Esophagus muscularis mucosa (tissue), 4 donors: ENCODE data around the gene PLIN5. TPM values are rescaled to one million over a fixed set of nuclear protein-coding genes. Genes with fewer than 3 reads are reported as not detected.

ENCODE experiments used
- DNase-seq: peaks from one replicate; pipeline ENCODE4 v3.0.0-alpha.2; 2017; ENCODE audit errors: extremely low spot score
- H3K27ac ChIP-seq, 4 donors: fragments of 200-600 bp; sonication (generic); replicated peaks in 1 of 4; 1 replicate in 3 of 4; 2 replicates in 1 of 4; pipeline ENCODE4 v1.5.1; 2016 to 2019; ENCODE audit warnings: mild to moderate bottlenecking in 1 of 4
- H3K27me3 ChIP-seq, 4 donors: fragments of 200-600 bp; sonication (generic); one replicate each; pipeline versions ENCODE4 v1.5.1 to v1.6.0; 2016 to 2019
- H3K36me3 ChIP-seq, 4 donors: fragments of 200-600 bp; sonication (generic); one replicate each; pipeline ENCODE4 v1.5.1; 2016 to 2019
- H3K4me1 ChIP-seq, 4 donors: fragments of 200-600 bp; sonication (generic); one replicate each; pipeline ENCODE4 v1.5.1; 2016 to 2019
- H3K4me3 ChIP-seq, 4 donors: fragments of 200-600 bp; sonication (generic); 1 replicate in 2 of 4; 2 replicates in 2 of 4; pipeline ENCODE4 v1.5.1; 2016 to 2019; ENCODE audit warnings: mild to moderate bottlenecking in 4 of 4, moderate library complexity in 1 of 4
- H3K9me3 ChIP-seq, 4 donors: fragments of 200-600 bp; sonication (generic); 1 replicate in 3 of 4; 2 replicates in 1 of 4; pipeline ENCODE4 v1.5.1; 2016 to 2019
- EP300 ChIP-seq: sonication (generic); formaldehyde crosslinking; IDR thresholded peaks from one replicate; pipeline ENCODE4 v1.6.1; 2017; ENCODE audit warnings: antibody characterized with exemption
- POLR2A ChIP-seq: fragments of 450-650 bp; IDR thresholded peaks from one replicate; pipeline ENCODE4 v1.6.1; 2017; ENCODE audit warnings: antibody characterized with exemption, moderate library complexity, mild to moderate bottlenecking, low read depth
- POLR2AphosphoS5 ChIP-seq, 2 donors: sonication (generic); formaldehyde crosslinking; IDR thresholded peaks; one replicate each; pipeline ENCODE4 v1.6.1; 2017; ENCODE audit warnings: antibody characterized with exemption in 2 of 2
- WGBS: methylation state at CpG from one replicate; pipeline ENCODE4 v1.1.5; 2018; 5-methylcytosine and 5-hydroxymethylcytosine counted together
- intact Hi-C: fragments of 100-400 bp; cut with DNase I; formaldehyde crosslinking; loops from one replicate; pipeline ENCODE4 v1.15.1; 2023
- total RNA-seq, 4 donors: library from RNA; depleted of rRNA; stranded (reverse); fragments of >200 nt; gene quantifications; one replicate each; pipeline versions ENCODE4 v1.1.0 to v1.2.1, GENCODE V29; 2016
- TF ChIP-seq, protein P1 (sequence below), 3 experiments: fragments of 200-600 bp in 2 of 3; fragments of 450-650 bp in 1 of 3; sonication (generic) in 2 of 3; IDR thresholded peaks; one replicate each; pipeline ENCODE4 v1.5.1; 2017 to 2019; ENCODE audit warnings: antibody characterized with exemption in 3 of 3, mild to moderate bottlenecking in 2 of 3, moderate library complexity in 1 of 3

The PLIN5 gene
- total RNA-seq, 4 donors from 2014 or later = 7.9 to 11.9 (median 9.1) TPM

DNA sequence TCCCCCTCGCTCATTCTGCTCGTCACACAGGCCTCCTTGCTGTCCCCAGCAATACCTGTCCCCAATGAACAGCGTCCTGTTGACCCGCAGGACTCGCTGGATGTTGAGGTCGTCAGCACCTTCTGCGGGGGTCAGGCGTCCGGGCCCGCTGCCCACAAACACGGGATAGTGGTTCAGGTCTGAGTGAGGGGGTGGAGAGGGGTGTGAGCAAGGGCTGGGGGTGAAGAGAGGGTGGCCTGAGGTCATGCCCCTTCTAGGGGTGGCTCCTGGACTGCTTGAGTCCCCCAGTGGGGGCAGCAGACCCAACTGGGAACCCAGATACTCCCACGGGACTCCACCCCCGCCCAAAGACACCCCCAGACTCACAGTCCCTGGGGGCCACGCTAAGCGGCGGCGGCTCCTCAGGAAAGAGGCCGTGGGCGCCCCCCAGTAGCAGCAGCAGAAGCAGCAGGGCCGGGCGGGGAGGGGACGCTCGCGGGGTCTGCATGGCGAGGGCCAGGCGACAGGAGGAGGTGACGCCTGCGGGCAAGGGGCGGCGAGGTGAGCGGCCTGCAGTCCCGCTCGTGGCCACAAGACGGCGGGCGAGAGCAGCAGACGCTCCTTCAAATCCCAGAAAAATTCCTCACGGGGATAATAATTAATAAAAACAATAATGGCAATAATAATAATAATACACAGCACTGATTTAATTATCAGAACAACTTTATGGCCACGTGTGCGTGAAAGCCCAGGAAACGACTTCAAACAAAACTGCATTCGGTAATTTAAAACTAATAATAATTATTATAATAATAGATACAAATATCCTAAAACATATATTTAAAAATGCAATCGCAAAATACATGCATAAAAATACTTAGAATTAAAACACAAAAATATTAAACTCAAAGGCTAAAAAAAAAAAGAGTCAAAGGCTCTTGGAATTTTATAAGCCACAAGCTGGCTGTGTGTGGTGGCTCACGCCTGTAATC is 23.2 kb upstream of the PLIN5 start:
- Histone ChIP-seq H3K27ac (peak overlapping the region in 2 of 4 donors; percentile 37 to 62), H3K4me1 (peaks cover 5 to 14% (median 8%) of the 10 kb centered on the region in 4 donors), H3K9me3 (no peaks in the 10 kb centered on the region), H3K4me3 (peak overlapping the region; percentile 35 to 55 (median 42)), H3K27me3 (peaks cover 0 to 10% (median 0%) of the 10 kb centered on the region in 4 donors), H3K36me3 (peaks cover 0 to 38% (median 10%) of the 10 kb centered on the region in 4 donors)
- DNase-seq = no peak
- WGBS = 27% methylated on average over 27 of the region's 44 CpGs
- no peak for TF ChIP-seq POLR2AphosphoS5 (IDR thresholded peaks at IDR 0.05)
- peak; percentile 9 for TF ChIP-seq POLR2A
- TF ChIP-seq EP300 = no peak
- TF ChIP-seq, protein P1, sequence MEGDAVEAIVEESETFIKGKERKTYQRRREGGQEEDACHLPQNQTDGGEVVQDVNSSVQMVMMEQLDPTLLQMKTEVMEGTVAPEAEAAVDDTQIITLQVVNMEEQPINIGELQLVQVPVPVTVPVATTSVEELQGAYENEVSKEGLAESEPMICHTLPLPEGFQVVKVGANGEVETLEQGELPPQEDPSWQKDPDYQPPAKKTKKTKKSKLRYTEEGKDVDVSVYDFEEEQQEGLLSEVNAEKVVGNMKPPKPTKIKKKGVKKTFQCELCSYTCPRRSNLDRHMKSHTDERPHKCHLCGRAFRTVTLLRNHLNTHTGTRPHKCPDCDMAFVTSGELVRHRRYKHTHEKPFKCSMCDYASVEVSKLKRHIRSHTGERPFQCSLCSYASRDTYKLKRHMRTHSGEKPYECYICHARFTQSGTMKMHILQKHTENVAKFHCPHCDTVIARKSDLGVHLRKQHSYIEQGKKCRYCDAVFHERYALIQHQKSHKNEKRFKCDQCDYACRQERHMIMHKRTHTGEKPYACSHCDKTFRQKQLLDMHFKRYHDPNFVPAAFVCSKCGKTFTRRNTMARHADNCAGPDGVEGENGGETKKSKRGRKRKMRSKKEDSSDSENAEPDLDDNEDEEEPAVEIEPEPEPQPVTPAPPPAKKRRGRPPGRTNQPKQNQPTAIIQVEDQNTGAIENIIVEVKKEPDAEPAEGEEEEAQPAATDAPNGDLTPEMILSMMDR (IDR thresholded peaks at IDR 0.05) = peak; percentile 94 to 100 (median 99)
- intact Hi-C loops = loop anchor here (5.0 kb wide), 1 partner anchor 79 kb away; the partner anchor contains the start of gene TNFAIP8L1

DNA sequence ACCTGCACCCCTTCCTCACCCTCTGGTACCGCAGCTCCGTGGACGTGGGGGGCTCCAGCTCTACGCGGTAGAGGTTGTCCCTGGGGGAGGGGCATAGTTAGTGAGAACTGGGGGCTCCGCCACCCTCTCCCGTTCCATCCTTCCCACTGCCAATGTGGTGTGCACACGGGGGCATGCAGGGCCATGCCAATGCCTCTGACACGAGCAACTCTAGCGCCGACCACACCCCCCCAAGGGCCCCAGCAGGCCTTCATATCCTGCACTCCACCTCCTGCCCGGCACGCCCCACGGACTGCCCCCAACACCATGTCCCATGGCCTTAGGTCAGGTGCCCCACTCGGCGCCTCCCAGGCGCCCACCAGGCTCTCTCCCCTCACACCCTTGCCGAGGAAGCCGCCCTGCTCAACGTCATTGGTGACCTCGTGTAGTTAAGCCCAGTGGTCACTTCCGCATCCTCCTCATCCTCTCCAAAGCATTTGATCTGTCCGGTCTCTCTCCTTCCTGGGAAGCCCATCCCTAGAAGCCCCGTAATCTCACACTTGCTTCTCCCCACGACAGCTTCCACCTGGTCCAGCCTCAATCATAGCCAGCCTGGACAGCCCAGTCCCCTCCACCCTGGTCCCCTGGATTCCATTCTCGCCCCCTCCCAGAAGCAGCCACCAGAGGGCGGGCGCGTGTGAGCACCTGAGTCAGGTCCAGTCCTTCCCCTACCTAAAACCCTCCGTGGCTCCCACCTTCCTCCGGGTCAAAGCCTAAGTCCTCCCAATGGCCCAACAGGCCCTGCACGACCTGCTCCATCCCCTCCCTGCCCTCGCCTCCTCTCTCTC is 22.3 kb upstream of the PLIN5 start:
- peaks cover 0 to 47% (median 11%) of the 10 kb centered on the region in 4 donors for H3K36me3 ChIP-seq
- no peak overlapping the region for H3K27ac ChIP-seq
- H3K4me1 ChIP-seq = peaks cover 5 to 14% (median 8%) of the 10 kb centered on the region in 4 donors
- 83% methylated on average over 33 of the region's 33 CpGs for WGBS
- H3K27me3 ChIP-seq = peaks cover 0 to 12% (median 0%) of the 10 kb centered on the region in 4 donors
- no peaks in the 10 kb centered on the region for H3K9me3 ChIP-seq
- intact Hi-C loops = loop anchor here (5.0 kb wide), 1 partner anchor 80 kb away; the partner anchor contains the start of gene TNFAIP8L1
- peak overlapping the region in 3 of 4 donors; percentile 35 to 55 (median 40) for H3K4me3 ChIP-seq
- TF ChIP-seq, protein P1 (IDR thresholded peaks at IDR 0.05) = no peak
- TF ChIP-seq POLR2A (no peak), POLR2AphosphoS5 (IDR thresholded peaks at IDR 0.05) (no peak), EP300 (no peak)
- DNase-seq = no peak

DNA sequence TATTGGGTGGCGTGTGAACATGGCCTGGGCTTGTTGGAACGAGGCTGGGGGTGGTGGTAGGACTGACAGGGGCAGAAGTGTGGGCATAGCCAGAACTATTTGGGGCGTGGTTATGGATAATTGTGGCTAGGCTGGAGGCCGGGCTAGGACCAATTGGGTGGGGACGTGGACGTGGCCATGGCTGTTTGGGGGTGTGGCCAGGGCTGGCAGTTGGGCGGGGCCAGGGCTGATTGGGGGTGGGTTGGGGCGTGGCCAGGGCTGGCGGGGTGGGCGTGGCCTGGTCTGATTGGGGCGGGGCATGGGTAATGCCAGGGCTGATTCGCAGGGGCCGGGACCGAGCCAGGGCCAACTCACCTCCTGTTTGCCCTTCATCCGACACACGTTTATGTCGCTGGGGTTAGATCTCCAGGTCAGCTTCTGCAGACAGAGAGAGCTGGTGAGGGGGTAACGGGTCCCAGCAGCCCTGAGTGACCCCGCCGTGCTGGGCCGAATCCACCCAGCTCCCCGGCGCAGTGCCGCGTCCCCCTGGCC is 21.6 kb upstream of the PLIN5 start:
- Histone ChIP-seq H3K4me1 (peaks cover 5 to 14% (median 8%) of the 10 kb centered on the region in 4 donors), H3K27me3 (peaks cover 0 to 19% (median 0%) of the 10 kb centered on the region in 4 donors), H3K9me3 (no peaks in the 10 kb centered on the region), H3K4me3 (no peak overlapping the region), H3K36me3 (peaks cover 0 to 54% (median 12%) of the 10 kb centered on the region in 4 donors), H3K27ac (no peak overlapping the region)
- TF ChIP-seq, protein P1 (IDR thresholded peaks at IDR 0.05) = no peak
- TF ChIP-seq POLR2A = no peak
- TF ChIP-seq POLR2AphosphoS5 (IDR thresholded peaks at IDR 0.05) = no peak
- intact Hi-C loops = loop anchor here (5.0 kb wide), 1 partner anchor 81 kb away; the partner anchor contains the start of gene TNFAIP8L1
- 74% methylated on average over 23 of the region's 25 CpGs for whole genome bisulfite sequencing
- DNase-seq = no peak
